Urinary bladder (tissue), 4 donors: Measurements from ENCODE around the gene TTC21B. TPM values are rescaled to one million over a fixed set of nuclear protein-coding genes. Genes with fewer than 3 reads are reported as not detected.
"Not testable (repeated sequence)": the region's sequence is repeated elsewhere in the genome, so short reads cannot be mapped to it uniquely, and the experiment has no call there.

Experiments used
- DNase-seq: peaks from one replicate; pipeline ENCODE4 v3.0.0-alpha.2; 2015; ENCODE audit errors: extremely low spot score
- H3K27ac ChIP-seq: one replicate; pipeline ENCODE4 v1.5.1; 2013; ENCODE audit warnings: low read depth, mild to moderate bottlenecking, moderate library complexity
- H3K36me3 ChIP-seq: one replicate; pipeline ENCODE4 v1.6.1; 2013; ENCODE audit warnings: mild to moderate bottlenecking, moderate library complexity; ENCODE audit not compliant: insufficient read depth
- H3K4me1 ChIP-seq: one replicate; pipeline ENCODE4 v1.6.1; 2013; ENCODE audit warnings: mild to moderate bottlenecking, moderate library complexity; ENCODE audit not compliant: insufficient read depth
- H3K4me3 ChIP-seq: one replicate; pipeline ENCODE4 v1.5.1; 2013; ENCODE audit warnings: low read depth, low read length
- WGBS: extraction: QIAGEN DNeasy Blood & Tissue Kit; methylation state at CpG from one replicate; pipeline ENCODE4 v1.1.7; 2013; 5-methylcytosine and 5-hydroxymethylcytosine counted together
- polyA plus RNA-seq: library from polyadenylated mRNA; stranded (reverse); fragments of 200-250 nt; gene quantifications from one replicate; pipeline ENCODE4 v1.2.3, GENCODE V29; 2013
- total RNA-seq: library from RNA; depleted of rRNA; stranded (reverse); fragments of >200 nt; gene quantifications from one replicate; pipeline ENCODE4 v1.2.3, GENCODE V29; 2014
- donor health status: healthy with polysubstance abuse.
- donor health status: healthy.

Gene TTC21B
- total RNA-seq (81.2 TPM), polyA plus RNA-seq (7.4 TPM)

GRCh38 chr2:165953655-165954606, at the start of gene TTC21B:
TTC21B (minus strand) TSS chr2:165953776; CDS start chr2:165953705, 71 bp downstream.
- H3K4me1 ChIP-seq, result peaks cover 1% of the 10 kb centered on the region
- WGBS, result under 1% methylated on average over 55 of the region's 55 CpGs
- H3K36me3 ChIP-seq, result no peaks in the 10 kb centered on the region
- peak; percentile 88 for DNase-seq
- H3K27ac ChIP-seq, result peak within 1 kb of the TSS; percentile 96
- H3K4me3 ChIP-seq, result peak within 1 kb of the TSS; percentile 88

- Histone ChIP-seq H3K4me1 (no peaks in the 10 kb centered on the region), H3K36me3 (no peaks in the 10 kb centered on the region), H3K4me3 (no peak overlapping the region), H3K27ac (no peak overlapping the region)
- DNase-seq, result no peak
- WGBS, result 51% methylated on average over 2 of the region's 2 CpGs
Measured at GRCh38 chr2:166000401-166000800, 46.8 kb upstream of the TTC21B start.

- no peak for DNase-seq
- no peak overlapping the region for H3K4me3 ChIP-seq
Measured at GRCh38 chr2:165990846-165991245, 37.3 kb upstream of the TTC21B start.

GRCh38 chr2:165989851-165990250, 36.3 kb upstream of the TTC21B start:
- H3K36me3 ChIP-seq, result no peaks in the 10 kb centered on the region
- no peaks in the 10 kb centered on the region for H3K4me1 ChIP-seq
- no peak overlapping the region for H3K27ac ChIP-seq
- 13% methylated on average over 1 of the region's 1 CpG for WGBS
- no peak for DNase-seq
- H3K4me3 ChIP-seq, result no peak overlapping the region

More at GRCh38 chr2:165990846-165991245, 37.3 kb upstream of the TTC21B start:
- no peaks in the 10 kb centered on the region for H3K4me1 ChIP-seq
- no peaks in the 10 kb centered on the region for H3K36me3 ChIP-seq
- no peak overlapping the region for H3K27ac ChIP-seq

- no peak for DNase-seq
- Histone ChIP-seq H3K27ac (no peak overlapping the region), H3K36me3 (no peaks in the 10 kb centered on the region), H3K4me3 (no peak overlapping the region), H3K4me1 (no peaks in the 10 kb centered on the region)
Measured at GRCh38 chr2:165985120-165985519, 31.5 kb upstream of the TTC21B start.

- H3K4me1 ChIP-seq, H3K27ac ChIP-seq, H3K4me3 ChIP-seq, H3K36me3 ChIP-seq, DNase-seq: not testable (repeated sequence)
Measured at GRCh38 chr2:165972161-165972560, 18.6 kb upstream of the TTC21B start.

- Histone ChIP-seq H3K4me3 (no peak overlapping the region), H3K4me1 (no peaks in the 10 kb centered on the region), H3K27ac (no peak overlapping the region), H3K36me3 (no peaks in the 10 kb centered on the region)
- 4% methylated on average over 1 of the region's 1 CpG for WGBS
- no peak for DNase-seq
Measured at GRCh38 chr2:165970663-165971062, 17.1 kb upstream of the TTC21B start.

- H3K27ac ChIP-seq, result no peak overlapping the region
- WGBS, result 50% methylated on average over 2 of the region's 2 CpGs
- H3K4me3 ChIP-seq, result no peak overlapping the region
- H3K36me3 ChIP-seq, result no peaks in the 10 kb centered on the region
- no peak for DNase-seq
- H3K4me1 ChIP-seq, result no peaks in the 10 kb centered on the region
Measured at GRCh38 chr2:165969227-165969626, 15.7 kb upstream of the TTC21B start.

- Histone ChIP-seq H3K36me3 (no peaks in the 10 kb centered on the region), H3K4me3 (no peak overlapping the region), H3K4me1 (no peaks in the 10 kb centered on the region), H3K27ac (no peak overlapping the region)
- DNase-seq, result no peak
- WGBS, result 74% methylated on average over 3 of the region's 3 CpGs
Measured at GRCh38 chr2:165967746-165968145, 14.2 kb upstream of the TTC21B start.

GRCh38 chr2:165961818-165962217, 8.2 kb upstream of the TTC21B start:
- 86% methylated on average over 4 of the region's 4 CpGs for WGBS
- no peaks in the 10 kb centered on the region for H3K4me1 ChIP-seq
- no peaks in the 10 kb centered on the region for H3K36me3 ChIP-seq
- no peak overlapping the region for H3K27ac ChIP-seq
- DNase-seq, result no peak
- no peak overlapping the region for H3K4me3 ChIP-seq

GRCh38 chr2:165959371-165959770, 5.8 kb upstream of the TTC21B start:
- 80% methylated on average over 4 of the region's 4 CpGs for WGBS
- Histone ChIP-seq H3K4me1 (no peaks in the 10 kb centered on the region), H3K27ac (no peak overlapping the region), H3K4me3 (no peak overlapping the region), H3K36me3 (no peaks in the 10 kb centered on the region)
- no peak for DNase-seq

GRCh38 chr2:165958313-165958960, 4.9 kb upstream of the TTC21B start:
- 92% methylated on average over 3 of the region's 3 CpGs for WGBS
- no peak for DNase-seq
- Histone ChIP-seq H3K36me3 (no peaks in the 10 kb centered on the region), H3K27ac (no peak overlapping the region), H3K4me3 (no peak overlapping the region), H3K4me1 (no peaks in the 10 kb centered on the region)

- H3K27ac ChIP-seq, result no peak overlapping the region
Measured at GRCh38 chr2:165957030-165957675, 3.6 kb upstream of the TTC21B start.

GRCh38 chr2:165953306-165953654, 296 bp downstream of the TTC21B start:
- Histone ChIP-seq H3K27ac (peak overlapping the region; percentile 96), H3K36me3 (no peaks in the 10 kb centered on the region), H3K4me3 (peak overlapping the region; percentile 88), H3K4me1 (peaks cover 1% of the 10 kb centered on the region)
- under 1% methylated on average over 24 of the region's 24 CpGs for WGBS
- peak; percentile 25 for DNase-seq

More at GRCh38 chr2:165957030-165957675, 3.6 kb upstream of the TTC21B start:
- H3K36me3 ChIP-seq, result no peaks in the 10 kb centered on the region
- no peaks in the 10 kb centered on the region for H3K4me1 ChIP-seq
- WGBS, result 82% methylated on average over 60 of the region's 60 CpGs
- no peak overlapping the region for H3K4me3 ChIP-seq
- no peak for DNase-seq
